GM18520 (cell line): ENCODE data around the gene OSBPL9.

ENCODE experiments used
- ATAC-seq: cut with Tn5 transposase; IDR thresholded peaks from one replicate; pipeline ENCODE4 v1.9.1; 2021; ENCODE audit not compliant: unreplicated experiment

OSBPL9 gene

GRCh38 chr1:51733793-51734522 lies 117.1 kb downstream of the OSBPL9 start:
- ATAC-seq: no peak

- ATAC-seq: no peak
These were observed 118.2 kb downstream of the OSBPL9 start for GRCh38 chr1:51734896-51735745.

GRCh38 chr1:51735746-51736254 lies 118.9 kb downstream of the OSBPL9 start:
- ATAC-seq: no peak

- ATAC-seq: no peak
These were observed 119.8 kb downstream of the OSBPL9 start for GRCh38 chr1:51736702-51737101.

GRCh38 chr1:51738681-51739080 lies 121.8 kb downstream of the OSBPL9 start:
- ATAC-seq: no peak

GRCh38 chr1:51740652-51741051 lies 123.8 kb downstream of the OSBPL9 start:
- no peak for ATAC-seq

- no peak for ATAC-seq
These were observed 124.3 kb downstream of the OSBPL9 start for GRCh38 chr1:51741121-51741681.

- no peak for ATAC-seq
These were observed 127.8 kb downstream of the OSBPL9 start for GRCh38 chr1:51744506-51745303.

GRCh38 chr1:51745304-51745570 lies 128.3 kb downstream of the OSBPL9 start:
- ATAC-seq: no peak

- ATAC-seq: no peak
These were observed 132.3 kb downstream of the OSBPL9 start for GRCh38 chr1:51749151-51749550.

GRCh38 chr1:51750218-51750617 lies 133.3 kb downstream of the OSBPL9 start:
- ATAC-seq: no peak

- no peak for ATAC-seq
These were observed 133.8 kb downstream of the OSBPL9 start for GRCh38 chr1:51750729-51751128.

GRCh38 chr1:51752073-51752948 lies 135.4 kb downstream of the OSBPL9 start:
- ATAC-seq: no peak

- ATAC-seq: no peak
These were observed 137.1 kb downstream of the OSBPL9 start for GRCh38 chr1:51753969-51754368.

GRCh38 chr1:51754666-51755065 lies 137.8 kb downstream of the OSBPL9 start:
- ATAC-seq: no peak

GRCh38 chr1:51755437-51755836 lies 138.5 kb downstream of the OSBPL9 start:
- no peak for ATAC-seq

GRCh38 chr1:51756290-51756689 lies 139.4 kb downstream of the OSBPL9 start:
- no peak for ATAC-seq

GRCh38 chr1:51758310-51758709 lies 141.4 kb downstream of the OSBPL9 start:
- no peak for ATAC-seq

GRCh38 chr1:51760872-51761271 lies 144.0 kb downstream of the OSBPL9 start:
- no peak for ATAC-seq

- ATAC-seq: no peak
These were observed 144.5 kb downstream of the OSBPL9 start for GRCh38 chr1:51761351-51761750.
